Mucosa of descending colon (tissue), 3 donors: Measurements from ENCODE around the gene DPP6. TPM values are rescaled to one million over a fixed set of nuclear protein-coding genes. Genes with fewer than 3 reads are reported as not detected.
"Not testable (repeated sequence)": the region's sequence is repeated elsewhere in the genome, so short reads cannot be mapped to it uniquely, and the experiment has no call there.

Experiments used
- ATAC-seq: fragments of 200-7000 bp; cut with Tn5 transposase; one replicate; pipeline ENCODE4 v1.9.1; 2020; ENCODE audit warnings: mild to moderate bottlenecking, moderate library complexity
- DNase-seq, 3 donors: peaks; one replicate each; pipeline ENCODE4 v3.0.0-alpha.2; 2020
- H3K36me3 ChIP-seq: fragments of 200-600 bp; one replicate; pipeline ENCODE4 v1.8.0; 2021; ENCODE audit warnings: low read depth, mild to moderate bottlenecking
- H3K4me1 ChIP-seq: fragments of 200-600 bp; one replicate; pipeline ENCODE4 v1.8.0; 2021; ENCODE audit warnings: low read depth, mild to moderate bottlenecking
- H3K4me3 ChIP-seq: fragments of 200-600 bp; one replicate; pipeline ENCODE4 v1.8.0; 2021; ENCODE audit warnings: mild to moderate bottlenecking
- H3K9me3 ChIP-seq: fragments of 200-600 bp; one replicate; pipeline ENCODE4 v1.8.0; 2021; ENCODE audit warnings: mild to moderate bottlenecking
- intact Hi-C, 2 donors: fragments of 100-400 bp; cut with DNase I in 1 of 2; cut with micrococcal nuclease in 1 of 2; formaldehyde crosslinking; loops; one replicate each; pipeline versions ENCODE4 v1.11.0 to v1.11.1; 2022; cut with DNase I, micrococcal nuclease
- total RNA-seq, 3 donors: library from RNA; stranded (reverse); fragmentation: NEBNext Ultra II Directional in 2 of 3; extraction: Animal tissue kit (Norgen Biotek cat#: 25700) in 2 of 3; gene quantifications; one replicate each; pipeline versions ENCODE4 v1.2.1 to v1.2.4, GENCODE V29; 2021 to 2023
- TF ChIP-seq, protein P1 (sequence below): fragments of 200-600 bp; IDR thresholded peaks from one replicate; pipeline ENCODE4 v1.8.0; 2022; ENCODE audit warnings: antibody characterized with exemption, mild to moderate bottlenecking
- donor health status: DM: no; HTN: no; CAD: no; lungs with moderate emphysema.
- donor health status: DM: no; HTN: no; CAD: no.
- donor health status: DM: no; HTN: yes; CAD: no.

The DPP6 gene
- total RNA-seq, 3 donors from 2014 or later: 1.3 to 33.8 (median 1.5) TPM

- intact Hi-C loops, H3K4me3 ChIP-seq, H3K9me3 ChIP-seq, H3K36me3 ChIP-seq, H3K4me1 ChIP-seq, ATAC-seq, DNase-seq: not testable (repeated sequence)
These were observed 96.8 kb downstream of the DPP6 start for GRCh38 chr7:154148791-154149516.

GRCh38 chr7:154150656-154151055, 98.5 kb downstream of the DPP6 start:
- H3K4me3 ChIP-seq, H3K4me1 ChIP-seq, H3K36me3 ChIP-seq, ATAC-seq, intact Hi-C loops, DNase-seq, H3K9me3 ChIP-seq: not testable (repeated sequence)

- H3K9me3 ChIP-seq, H3K4me1 ChIP-seq, DNase-seq, H3K36me3 ChIP-seq, intact Hi-C loops, H3K4me3 ChIP-seq, ATAC-seq: not testable (repeated sequence)
These were observed 99.1 kb downstream of the DPP6 start for GRCh38 chr7:154151306-154151705.

GRCh38 chr7:154155928-154156327, 103.7 kb downstream of the DPP6 start:
- H3K4me1 ChIP-seq, ATAC-seq, H3K9me3 ChIP-seq, intact Hi-C loops, H3K4me3 ChIP-seq, DNase-seq, H3K36me3 ChIP-seq: not testable (repeated sequence)

DNA sequence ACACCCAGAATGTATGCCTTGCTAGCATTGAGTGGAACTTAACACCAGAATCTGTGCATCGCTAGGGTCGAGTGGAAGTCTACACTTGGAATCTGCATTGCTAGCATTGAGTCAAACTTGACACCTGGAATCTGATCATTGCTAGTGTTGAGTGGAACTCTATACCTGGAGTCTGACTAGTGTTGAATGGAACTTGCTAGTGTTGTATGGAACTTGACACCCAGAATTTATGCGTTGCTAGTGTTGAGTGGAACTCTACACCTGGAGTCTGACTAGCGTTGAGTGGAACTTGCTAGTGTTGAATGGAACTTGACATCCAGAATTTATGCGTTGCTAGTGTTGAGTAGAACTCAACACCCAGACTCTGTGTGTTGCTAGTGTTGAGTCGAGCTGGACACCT, 110.7 kb downstream of the DPP6 start:
- intact Hi-C loops, H3K4me3 ChIP-seq, H3K4me1 ChIP-seq, H3K9me3 ChIP-seq, ATAC-seq, H3K36me3 ChIP-seq, DNase-seq: not testable (repeated sequence)

- H3K4me3 ChIP-seq, H3K4me1 ChIP-seq, DNase-seq, intact Hi-C loops, H3K36me3 ChIP-seq, H3K9me3 ChIP-seq: not testable (repeated sequence)
- ATAC-seq: peak; percentile 25
These were observed 111.4 kb downstream of the DPP6 start for GRCh38 chr7:154163642-154164041.

- ATAC-seq: no peak
- TF ChIP-seq, protein P1, sequence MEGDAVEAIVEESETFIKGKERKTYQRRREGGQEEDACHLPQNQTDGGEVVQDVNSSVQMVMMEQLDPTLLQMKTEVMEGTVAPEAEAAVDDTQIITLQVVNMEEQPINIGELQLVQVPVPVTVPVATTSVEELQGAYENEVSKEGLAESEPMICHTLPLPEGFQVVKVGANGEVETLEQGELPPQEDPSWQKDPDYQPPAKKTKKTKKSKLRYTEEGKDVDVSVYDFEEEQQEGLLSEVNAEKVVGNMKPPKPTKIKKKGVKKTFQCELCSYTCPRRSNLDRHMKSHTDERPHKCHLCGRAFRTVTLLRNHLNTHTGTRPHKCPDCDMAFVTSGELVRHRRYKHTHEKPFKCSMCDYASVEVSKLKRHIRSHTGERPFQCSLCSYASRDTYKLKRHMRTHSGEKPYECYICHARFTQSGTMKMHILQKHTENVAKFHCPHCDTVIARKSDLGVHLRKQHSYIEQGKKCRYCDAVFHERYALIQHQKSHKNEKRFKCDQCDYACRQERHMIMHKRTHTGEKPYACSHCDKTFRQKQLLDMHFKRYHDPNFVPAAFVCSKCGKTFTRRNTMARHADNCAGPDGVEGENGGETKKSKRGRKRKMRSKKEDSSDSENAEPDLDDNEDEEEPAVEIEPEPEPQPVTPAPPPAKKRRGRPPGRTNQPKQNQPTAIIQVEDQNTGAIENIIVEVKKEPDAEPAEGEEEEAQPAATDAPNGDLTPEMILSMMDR: no peak
- Histone ChIP-seq H3K4me3 (no peak overlapping the region), H3K9me3 (no peaks in the 10 kb centered on the region), H3K4me1 (no peaks in the 10 kb centered on the region), H3K36me3 (no peaks in the 10 kb centered on the region)
- intact Hi-C loops: no loop called here
- no peak for DNase-seq
These were observed 114.9 kb downstream of the DPP6 start for GRCh38 chr7:154167051-154167450.

DNA sequence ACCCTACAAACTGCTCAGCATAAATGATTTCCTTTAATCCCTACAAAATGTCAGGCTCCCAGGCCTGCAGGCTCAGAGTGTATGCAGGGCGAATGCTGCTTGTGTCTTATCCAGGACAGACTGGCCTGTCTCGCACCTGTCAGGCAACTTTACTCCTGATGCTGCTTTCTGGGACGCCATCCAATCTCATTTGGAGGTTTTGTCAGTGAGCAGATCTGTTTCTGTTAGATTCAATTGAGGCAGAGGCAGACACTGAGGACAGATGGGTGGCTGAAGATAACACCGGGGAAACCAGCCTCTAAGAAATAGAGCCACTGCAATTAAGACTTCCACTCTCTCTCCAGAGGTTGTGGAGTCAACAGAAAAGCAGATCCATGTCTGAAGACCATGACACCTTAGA, 115.6 kb downstream of the DPP6 start:
- Histone ChIP-seq H3K36me3 (no peaks in the 10 kb centered on the region), H3K4me1 (no peaks in the 10 kb centered on the region)
- intact Hi-C loops: no loop called here

More for the DNA sequence above, 115.6 kb downstream of the DPP6 start:
- ATAC-seq (no peak), DNase-seq (no peak)
- TF ChIP-seq, protein P1: no peak
- H3K9me3 ChIP-seq: no peaks in the 10 kb centered on the region
- H3K4me3 ChIP-seq: no peak overlapping the region
